ENCODE measurements around the gene DAZ1. TPM values are rescaled to one million over a fixed set of nuclear protein-coding genes. Genes with fewer than 3 reads are reported as not detected.
"Not testable (repeated sequence)": the region's sequence is repeated elsewhere in the genome, so short reads cannot be mapped to it uniquely, and the experiment has no call there.

The DAZ1 gene
- total RNA-seq, result not detected

- not testable (repeated sequence) for H3K4me1 ChIP-seq, DNase-seq, H3K27ac ChIP-seq, H3K27me3 ChIP-seq, H3K4me3 ChIP-seq, H3K36me3 ChIP-seq, H3K9me3 ChIP-seq
Measured at GRCh38 chrY:23198908-23199307, at the start of gene DAZ1. DAZ1 (minus strand) TSS chrY:23199008; CDS start chrY:23198800, 208 bp downstream.

GRCh38 chrY:23219233-23219632 is 20.4 kb upstream of the DAZ1 start, which contains the start of gene DAZ2:
DAZ2 (plus strand) TSS chrY:23219533; CDS start chrY:23219741, 208 bp downstream.
- H3K36me3 ChIP-seq, H3K4me3 ChIP-seq, H3K4me1 ChIP-seq, H3K27ac ChIP-seq, DNase-seq, H3K27me3 ChIP-seq, H3K9me3 ChIP-seq: not testable (repeated sequence)

- H3K4me1 ChIP-seq, result not testable (repeated sequence)
Measured at GRCh38 chrY:23210681-23211080, 11.9 kb upstream of the DAZ1 start.

GRCh38 chrY:23209802-23210495 is 11.1 kb upstream of the DAZ1 start:
- not testable (repeated sequence) for H3K4me1 ChIP-seq, DNase-seq, H3K4me3 ChIP-seq, H3K27me3 ChIP-seq, H3K27ac ChIP-seq, H3K9me3 ChIP-seq, H3K36me3 ChIP-seq

More at GRCh38 chrY:23210681-23211080, 11.9 kb upstream of the DAZ1 start:
- not testable (repeated sequence) for H3K4me3 ChIP-seq, DNase-seq, H3K27me3 ChIP-seq, H3K27ac ChIP-seq, H3K36me3 ChIP-seq, H3K9me3 ChIP-seq

- DNase-seq, H3K27me3 ChIP-seq, H3K4me3 ChIP-seq, H3K27ac ChIP-seq, H3K4me1 ChIP-seq, H3K9me3 ChIP-seq, H3K36me3 ChIP-seq: not testable (repeated sequence)
Measured at GRCh38 chrY:23207455-23207854, 8.6 kb upstream of the DAZ1 start.

Other genes starting within 250 kb of the DAZ1 start
- not detected for gene BPY2, start 214.7 kb downstream of the DAZ1 start, total RNA-seq
- gene DAZ2, start 20.5 kb upstream of the DAZ1 start, total RNA-seq, result not detected

Measured in Peyer's patch (tissue), 4 donors.